Amniotic epithelial cell (primary cell): Measurements from ENCODE around the gene SYNJ2BP.

Source experiments
- DNase-seq: peaks from one replicate; pipeline ENCODE4 v3.0.0-alpha.2; 2010; ENCODE audit warnings: low read depth

The SYNJ2BP gene

DNA sequence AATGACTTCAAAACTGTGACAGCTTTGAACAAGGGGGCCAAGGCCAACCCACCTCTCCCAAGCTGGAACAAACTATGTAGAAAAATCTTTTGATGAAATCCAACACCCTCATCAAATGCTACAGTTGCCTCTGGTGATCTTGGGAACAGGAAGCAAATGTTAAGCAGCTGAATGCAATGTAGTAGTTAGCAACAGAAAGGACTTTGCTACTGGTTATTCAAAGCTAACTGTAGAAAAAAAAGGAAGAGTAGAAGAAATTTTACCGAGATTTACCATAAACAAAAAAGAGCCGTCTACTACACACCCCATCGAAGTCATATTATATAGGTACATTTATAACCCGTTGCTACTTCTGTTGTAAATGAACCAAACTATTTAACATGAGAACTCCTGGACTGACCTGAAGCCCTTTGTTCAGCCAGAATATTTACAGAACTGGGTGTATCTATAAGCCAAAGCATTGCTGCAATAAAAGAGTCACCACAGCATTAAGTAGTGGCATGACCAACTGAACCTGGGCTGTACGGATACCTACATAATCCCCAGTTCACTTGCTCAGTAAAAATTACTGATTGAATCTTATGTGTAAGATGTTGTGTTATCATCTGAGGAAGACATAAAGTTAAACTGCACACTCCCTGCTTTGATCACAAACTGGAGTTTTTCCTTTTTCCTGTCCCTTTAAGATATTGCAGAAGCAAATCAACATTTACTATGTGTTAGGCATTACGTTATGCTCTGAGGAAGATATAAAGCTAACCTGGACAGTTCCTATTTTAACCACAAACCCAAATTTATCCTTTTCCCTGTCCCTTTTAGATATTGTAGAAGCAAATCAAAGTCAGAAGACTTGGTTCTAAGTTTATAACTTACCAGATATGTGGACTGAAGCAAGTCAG is 25.1 kb downstream of the SYNJ2BP start:
- DNase-seq: no peak

DNA sequence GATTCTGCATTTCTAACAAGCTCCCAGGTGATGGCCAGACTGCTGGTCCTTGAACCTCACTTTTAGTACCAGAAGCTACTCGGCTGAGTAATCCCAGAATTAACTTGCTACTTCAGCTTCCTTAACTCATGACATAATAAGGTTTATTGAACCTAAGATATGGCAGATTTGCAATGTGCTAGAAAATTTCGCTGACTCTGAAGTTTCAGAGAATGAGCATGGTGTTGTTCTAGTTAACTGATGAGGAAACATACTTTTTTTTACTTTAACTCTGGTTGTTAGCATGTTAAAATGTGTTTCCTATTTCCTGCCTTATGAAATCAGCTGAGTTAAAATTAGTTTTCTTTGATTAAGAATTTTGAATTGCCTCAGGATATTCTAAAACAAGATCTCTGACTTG is 34.4 kb downstream of the SYNJ2BP start:
- no peak for DNase-seq

DNA sequence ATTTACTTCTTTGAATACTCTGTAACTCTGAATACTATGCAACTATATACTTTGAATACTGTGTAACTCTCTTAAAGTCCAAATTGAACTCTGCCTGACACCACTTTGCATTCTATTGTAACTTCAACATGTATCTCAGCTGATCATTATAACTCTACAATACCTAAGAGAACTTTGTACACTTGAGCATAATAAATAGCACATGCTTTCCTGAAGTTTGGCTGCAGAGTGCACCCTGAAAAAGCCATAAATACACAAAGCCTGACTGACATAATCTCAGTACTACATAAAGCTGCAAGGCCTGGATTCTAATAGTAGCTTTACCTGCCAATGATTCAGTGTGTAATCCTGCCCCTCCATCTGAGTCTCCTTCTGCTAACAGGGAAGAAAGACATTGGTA is 36.1 kb downstream of the SYNJ2BP start:
- DNase-seq: no peak

DNA sequence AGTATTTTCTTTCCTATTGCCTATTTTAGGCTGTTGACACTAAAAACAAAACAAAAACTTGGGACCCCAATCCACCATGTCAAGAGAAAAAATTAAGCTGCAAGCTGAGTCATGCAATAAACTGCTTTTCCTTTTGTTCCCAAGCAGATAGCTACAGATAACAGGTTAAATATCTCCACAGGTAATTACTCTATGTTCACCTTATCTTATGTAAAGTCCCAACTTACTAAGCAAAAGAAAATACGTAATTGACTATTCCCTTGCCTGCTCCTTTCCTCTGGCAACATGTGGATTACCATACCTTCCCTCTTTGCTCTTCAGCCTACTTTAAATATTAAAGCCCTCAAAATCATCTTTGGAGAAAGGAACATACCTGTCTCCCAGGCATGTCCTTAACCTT is 38.2 kb downstream of the SYNJ2BP start:
- DNase-seq: no peak
